GM19328 (cell line): ENCODE measurements around the gene FHOD3.
A peak's percentile ranks its signal among the peaks of the same experiment; 100 is the strongest.
"Not testable (repeated sequence)": the region's sequence is repeated elsewhere in the genome, so short reads cannot be mapped to it uniquely, and the experiment has no call there.

ENCODE experiments used
- ATAC-seq: cut with Tn5 transposase; IDR thresholded peaks from one replicate; pipeline ENCODE4 v1.9.1; 2021; ENCODE audit warnings: mild to moderate bottlenecking, moderate library complexity; ENCODE audit not compliant: unreplicated experiment

FHOD3 gene

DNA sequence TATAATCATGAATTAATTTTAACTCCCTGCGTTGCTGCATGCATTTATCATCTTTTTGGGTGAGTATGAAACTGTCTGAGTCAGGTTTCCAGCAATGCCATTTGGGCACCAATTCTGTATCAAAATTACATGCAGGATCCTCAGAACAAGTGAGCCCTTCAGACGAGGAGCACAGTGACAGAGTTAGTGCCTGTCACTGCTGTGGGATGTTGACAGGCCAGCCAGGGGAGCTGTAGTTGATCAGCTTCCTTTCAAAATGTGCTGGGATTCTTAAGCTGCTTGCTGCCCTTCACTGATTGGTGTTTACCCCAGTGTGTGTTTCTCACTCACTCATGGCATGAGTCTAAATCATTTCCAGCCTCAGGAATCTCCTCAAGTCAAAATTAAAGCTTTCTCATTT is 422.1 kb downstream of the FHOD3 start:
- no peak for ATAC-seq

DNA sequence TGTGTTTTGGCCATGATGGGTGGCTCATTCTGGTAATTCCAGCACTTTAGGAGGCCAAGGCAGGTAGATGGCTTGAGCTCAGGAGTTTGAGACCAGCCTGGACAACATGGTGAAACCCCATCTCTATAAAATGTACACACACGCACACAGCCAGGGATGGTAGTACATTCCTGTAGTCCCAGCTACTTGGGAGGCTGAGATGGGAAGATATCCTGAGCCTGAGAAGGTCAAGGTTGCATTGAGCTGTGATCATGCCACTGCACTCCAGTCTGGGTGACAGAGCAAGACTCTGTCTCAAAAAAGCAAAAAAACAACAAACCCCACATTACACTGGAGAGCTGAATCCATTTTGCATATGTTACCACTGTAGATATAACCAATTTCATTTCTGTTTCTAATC is 423.8 kb downstream of the FHOD3 start:
- not testable (repeated sequence) for ATAC-seq

DNA sequence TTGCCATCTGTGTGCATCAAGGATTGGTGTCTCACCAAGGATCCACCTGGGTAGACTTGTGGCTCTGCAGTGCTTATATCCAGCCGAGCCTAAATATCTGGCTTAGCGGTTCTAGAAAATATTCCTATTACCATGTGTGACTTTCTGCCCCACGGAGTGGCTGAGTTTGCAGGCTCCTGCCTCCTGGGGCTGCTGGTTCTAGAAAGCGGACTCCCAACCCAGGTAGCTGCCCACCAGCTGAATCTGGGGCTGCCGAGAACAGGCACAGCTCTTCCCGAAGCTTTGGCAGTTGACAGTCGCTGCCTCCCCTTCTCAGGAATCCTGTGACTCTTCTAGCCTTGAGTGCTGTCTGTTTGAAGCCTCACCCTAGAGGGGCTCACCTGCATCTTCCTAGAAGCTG is 426.7 kb downstream of the FHOD3 start:
- ATAC-seq: no peak

DNA sequence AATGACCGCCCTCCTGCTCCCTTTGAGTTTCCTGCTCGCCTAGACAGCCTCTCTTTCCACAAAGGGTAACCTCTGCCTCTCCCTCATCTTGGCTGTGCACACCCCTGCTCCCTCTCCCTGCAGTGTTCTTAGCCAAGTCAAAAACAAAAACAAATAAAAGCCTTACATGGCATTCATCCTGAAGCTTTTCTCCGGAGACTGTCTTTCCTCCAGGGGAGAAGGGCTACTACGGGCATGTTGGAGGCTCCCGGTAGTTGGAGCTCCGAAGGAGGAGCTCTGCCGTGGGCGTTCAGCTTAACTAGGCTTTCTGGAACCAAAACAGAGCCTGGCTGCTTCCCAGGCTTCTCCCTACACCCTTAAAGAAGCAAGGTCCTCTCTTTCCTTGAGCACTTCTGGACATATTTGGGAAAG is 427.1 kb downstream of the FHOD3 start:
- ATAC-seq: no peak

DNA sequence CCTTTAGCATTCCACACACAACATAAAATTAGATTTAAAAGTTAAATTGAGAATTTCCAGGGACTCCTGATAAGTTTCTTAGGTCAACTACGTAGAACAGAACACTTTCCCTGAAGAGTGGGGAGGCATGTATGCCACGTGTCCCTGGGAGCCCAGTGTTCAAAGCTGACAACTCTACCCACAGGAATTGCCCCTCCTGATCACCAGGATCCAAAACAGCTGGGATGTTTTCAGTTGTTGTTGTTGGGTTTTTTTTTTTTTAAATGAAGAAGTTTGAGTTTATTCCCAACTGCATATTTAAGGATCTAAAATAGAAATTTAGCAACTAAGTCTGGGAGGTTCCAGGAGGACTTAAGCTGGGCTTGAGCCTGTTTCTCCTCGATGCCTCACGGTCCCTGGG is 430.8 kb downstream of the FHOD3 start:
- no peak for ATAC-seq

DNA sequence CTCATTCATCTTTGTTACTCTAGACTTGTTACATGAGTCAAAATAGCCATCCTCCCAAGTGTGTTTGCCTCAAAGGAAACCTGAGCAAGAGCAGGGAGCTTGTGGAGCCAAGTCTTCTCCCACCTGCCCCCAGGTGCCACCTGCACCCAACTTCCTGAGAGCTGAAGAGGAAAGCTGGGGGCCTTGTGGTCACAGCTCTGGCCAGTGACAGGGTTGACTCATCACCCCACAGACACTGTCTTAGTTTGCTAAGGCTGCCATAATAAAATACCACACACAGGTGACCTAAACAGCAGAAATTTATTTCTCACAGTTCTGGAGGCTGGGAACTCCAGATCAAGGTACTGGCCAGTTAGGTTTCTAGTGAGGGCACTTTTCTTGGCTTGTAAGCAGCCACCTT is 431.7 kb downstream of the FHOD3 start:
- no peak for ATAC-seq

DNA sequence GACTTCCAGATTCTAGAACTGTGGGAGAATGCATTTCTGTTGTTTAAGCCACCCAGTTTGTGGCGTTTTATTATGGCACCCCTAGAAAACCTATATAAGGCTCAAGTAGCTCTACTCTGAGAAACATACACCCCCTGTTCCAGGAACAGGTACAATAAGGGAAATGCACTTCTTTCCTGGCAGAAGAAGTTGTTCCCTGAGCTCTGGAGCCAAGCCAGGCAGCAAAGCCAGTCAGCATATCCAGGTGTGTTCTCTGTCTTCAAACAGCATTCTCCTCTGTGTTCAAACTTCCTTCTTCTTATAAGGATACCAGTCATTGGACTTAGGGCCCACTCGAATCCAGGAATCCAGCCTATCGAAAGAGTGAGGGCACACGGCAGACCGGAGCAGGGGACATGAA is 434.8 kb downstream of the FHOD3 start:
- no peak for ATAC-seq

DNA sequence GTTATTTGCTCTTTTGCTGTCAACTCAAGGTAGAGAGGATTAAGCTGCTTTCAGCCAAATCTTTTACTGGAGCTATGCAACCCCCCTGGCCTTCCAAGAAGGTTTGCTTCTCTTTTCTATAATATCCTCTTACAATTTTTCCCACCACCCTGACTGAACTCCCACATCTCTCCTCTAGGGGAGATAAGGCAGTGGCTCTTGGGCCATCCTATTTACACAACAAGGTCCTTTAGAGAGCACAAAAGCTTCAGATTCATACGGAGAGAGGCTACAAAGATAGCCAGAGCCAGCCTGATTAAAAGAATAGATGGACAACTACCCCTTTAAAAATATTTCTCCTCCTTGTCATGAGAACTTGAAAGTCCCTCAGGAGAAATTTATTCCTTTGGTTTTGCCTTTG is 435.6 kb downstream of the FHOD3 start:
- no peak for ATAC-seq

DNA sequence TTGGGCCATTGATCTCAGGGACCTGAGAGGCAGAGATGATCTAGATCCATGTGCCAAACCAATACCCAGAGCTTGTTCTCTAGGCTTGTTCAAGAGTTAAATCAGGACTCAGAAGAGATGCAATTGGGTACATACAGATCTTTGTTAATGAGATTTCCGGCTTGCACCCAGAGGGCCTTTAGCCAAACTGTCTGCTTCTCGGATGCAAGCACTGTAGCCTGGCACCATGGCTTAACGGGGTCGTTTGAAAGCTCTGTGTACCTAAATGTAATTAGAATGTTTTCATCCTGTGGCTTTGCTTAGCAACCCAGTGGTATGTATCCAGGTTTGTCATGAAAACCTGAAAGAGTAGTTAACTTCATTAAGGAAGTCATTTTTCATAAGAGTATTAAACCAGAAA is 437.1 kb downstream of the FHOD3 start:
- no peak for ATAC-seq

DNA sequence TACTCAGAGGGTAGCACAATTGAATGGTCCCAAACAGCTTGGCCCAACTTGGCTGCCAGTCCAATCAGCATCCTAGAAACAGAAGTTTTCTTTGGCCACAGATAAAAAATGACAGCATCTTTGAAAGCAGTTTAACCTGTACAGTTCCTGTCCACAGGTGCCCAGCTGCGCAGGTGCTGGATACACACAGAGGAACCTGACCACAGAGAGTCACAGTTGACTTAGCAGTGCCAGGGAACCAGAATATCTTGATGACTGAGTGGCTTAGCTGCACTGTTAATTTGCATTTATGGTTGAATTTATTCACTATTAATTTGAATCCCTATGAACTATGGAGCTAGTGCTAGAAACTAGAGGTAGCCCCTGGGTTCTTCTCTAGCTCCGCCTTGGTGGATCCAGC is 437.6 kb downstream of the FHOD3 start:
- peak; percentile 58 for ATAC-seq

DNA sequence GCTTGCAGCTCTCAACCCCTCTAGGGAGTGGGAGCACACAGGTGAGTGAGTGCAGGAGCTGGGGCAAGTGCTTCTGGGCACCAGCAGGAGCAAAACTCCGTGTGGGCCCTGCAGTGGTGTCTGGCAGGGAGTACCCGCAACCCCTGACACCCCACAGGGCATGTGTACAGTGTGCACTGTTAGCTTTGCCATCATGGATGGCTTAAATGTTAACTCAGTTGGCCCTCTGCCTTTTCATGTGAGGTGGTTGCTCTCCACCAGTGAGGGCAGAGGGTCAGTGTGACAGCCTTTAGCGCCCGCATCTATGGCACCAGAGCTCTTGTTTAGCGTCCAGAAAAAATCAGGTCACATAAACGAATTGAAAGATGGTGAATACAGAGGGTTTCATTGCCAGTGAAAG is 438.6 kb downstream of the FHOD3 start:
- no peak for ATAC-seq

DNA sequence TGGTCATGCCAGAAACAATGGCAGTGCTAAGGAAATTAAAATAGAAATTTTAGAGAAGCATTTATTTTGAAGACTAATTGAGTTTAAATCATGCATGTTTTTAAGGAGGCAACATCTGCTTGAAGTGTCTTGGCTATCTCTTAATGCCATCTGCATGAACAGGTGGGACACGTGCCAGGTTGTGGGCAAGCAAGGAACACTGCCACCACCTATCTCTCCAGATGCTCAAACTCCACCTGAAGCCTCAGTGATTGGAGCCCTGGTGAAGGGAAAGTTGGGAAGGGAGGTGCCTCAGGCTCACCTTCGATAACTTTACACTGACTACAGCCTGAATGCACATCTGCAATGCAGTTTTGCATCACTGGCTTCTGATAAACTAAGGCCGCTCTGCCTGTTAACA is 439.8 kb downstream of the FHOD3 start:
- ATAC-seq: no peak

DNA sequence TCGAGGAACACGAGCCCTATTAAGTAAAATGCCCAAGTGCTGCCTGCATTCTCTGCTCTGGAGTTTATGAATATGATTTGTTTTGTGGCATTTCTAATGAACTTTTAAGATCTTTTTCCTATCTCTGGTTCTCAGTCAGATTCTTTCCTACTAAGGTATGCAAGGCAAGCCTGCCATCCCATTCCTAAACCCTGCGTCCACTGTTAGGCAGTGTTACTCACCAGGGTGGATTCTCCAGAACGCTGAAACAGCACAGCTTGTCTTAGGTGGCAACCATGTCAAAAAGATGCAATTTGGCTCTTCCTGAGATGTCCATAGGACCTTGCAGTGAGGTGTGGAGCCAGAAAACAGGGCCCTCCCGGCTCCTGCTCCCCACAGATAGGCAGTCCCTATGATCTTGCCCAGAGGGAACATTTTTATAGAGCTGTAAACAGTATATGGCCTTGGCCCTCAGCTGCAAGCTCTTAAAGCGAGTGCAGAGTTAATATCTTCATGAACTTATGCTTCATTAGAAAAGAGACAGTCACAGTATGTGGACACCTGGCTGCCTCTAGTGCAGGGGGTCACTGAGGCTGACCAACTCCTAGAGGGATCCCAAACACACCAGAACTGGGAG is 446.9 kb downstream of the FHOD3 start:
- ATAC-seq: no peak

DNA sequence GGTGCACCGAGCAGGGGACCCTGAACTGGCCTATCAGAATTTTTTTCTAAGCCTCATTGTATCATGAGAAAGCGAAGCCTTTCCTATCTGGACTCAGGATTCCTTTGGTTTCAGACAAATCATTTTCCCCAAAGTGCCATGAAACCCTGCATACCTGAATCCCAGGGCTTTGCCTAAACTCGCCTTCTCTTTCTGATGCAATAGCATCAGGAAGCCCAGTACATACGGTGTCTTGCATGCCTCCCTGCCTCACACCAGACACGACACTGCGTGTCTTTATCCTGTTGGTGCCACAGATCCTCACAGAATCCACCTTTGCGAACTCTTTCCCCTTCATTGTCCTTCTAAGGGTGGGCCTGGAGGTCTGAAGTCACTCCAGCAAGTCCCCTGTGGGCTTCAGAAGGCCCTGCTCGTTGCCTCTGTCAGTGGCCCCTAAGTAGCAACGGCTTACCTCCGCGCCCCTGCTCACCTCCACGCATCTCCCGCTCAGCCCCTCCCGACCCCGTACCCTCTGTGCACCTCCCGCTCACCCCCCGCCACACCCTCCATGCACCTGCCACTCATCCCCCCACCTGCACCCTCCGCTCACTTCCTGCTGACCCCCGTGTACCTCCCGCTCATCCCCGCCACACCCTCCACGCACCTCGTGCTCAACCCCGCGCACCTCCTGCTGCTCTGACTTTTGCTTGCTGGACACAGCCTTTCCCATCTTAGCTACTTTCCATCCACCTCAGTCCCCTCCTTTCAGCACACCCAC is 447.9 kb downstream of the FHOD3 start:
- no peak for ATAC-seq

DNA sequence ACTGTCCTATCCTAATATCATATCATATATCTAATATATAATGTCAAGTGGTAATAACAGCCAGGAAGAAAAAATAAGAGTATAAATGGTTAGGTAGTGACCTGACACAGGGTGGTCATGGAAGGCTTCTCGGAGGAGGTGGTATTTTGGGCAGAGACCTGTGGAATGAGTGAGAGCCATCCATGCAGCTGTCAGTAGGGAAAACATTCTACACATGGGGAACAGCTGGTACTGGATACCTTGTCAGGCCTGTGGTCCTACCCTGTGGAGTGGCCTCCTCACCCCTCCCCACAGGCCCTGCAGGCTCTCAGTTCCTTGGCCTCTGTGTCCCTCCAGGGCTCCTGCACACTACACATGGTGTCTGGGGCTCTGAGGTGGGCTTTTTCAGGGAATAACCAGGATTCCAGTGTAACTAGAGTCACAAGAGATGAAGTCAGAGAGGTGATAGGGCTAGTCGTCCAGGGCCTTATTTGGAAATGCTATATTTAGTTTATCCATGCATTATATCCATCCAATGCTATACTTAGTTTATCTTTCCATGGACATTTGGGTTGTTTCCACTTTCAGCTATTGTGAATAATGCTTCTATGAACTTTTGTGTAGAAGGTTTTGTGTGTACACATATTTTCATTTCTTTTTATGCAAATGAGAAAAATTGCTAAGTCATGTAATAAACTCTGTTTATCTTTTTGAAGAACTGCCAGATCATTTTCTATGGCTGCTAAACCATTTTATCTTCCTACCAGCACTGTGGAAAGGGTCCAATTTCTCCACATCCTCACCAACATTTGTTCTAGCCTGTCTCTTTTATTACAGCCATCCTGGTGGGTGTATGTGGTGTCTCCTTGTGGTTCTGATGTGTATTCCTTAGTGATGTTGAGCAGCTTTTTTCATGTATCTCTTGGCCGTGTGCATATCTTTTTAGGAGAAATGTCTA is 455.7 kb downstream of the FHOD3 start:
- no peak for ATAC-seq

DNA sequence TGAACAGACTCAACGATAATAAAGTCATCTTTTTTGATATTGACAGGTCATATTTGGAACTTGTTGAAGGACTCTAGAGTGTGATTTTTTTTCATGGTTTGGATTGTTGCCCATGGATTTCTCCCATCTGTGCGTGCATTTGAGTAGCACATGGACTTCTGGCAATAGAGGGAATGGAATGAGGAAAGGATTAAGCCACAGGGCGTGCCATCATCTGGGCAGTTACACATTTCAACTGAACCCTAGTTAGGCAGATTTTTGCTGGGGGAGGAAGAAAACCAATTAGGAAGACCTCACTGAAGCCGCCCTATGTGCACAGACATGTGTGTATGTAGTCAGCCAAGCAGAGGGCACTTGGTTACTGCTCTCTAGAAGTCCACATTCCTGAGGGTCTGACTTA is 458.7 kb downstream of the FHOD3 start:
- ATAC-seq: no peak

DNA sequence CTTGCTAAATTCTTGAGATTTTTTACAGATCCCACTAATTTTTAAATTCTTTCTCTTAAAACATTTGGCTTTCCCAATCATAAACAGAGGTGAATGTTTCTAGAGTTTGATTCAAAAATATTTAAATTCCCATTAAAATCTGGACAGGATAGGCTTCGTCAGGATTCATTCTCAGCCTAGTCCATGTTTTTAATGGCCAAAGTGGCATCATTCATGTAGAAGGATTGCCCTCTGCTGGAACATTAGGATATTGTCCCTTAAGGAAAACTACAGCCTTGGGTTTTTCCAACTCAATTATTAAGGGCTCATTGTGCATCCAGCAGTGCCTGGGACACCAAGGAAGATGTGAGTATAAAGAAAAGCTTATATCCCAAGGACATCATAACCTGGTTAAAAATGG is 459.6 kb downstream of the FHOD3 start:
- no peak for ATAC-seq

DNA sequence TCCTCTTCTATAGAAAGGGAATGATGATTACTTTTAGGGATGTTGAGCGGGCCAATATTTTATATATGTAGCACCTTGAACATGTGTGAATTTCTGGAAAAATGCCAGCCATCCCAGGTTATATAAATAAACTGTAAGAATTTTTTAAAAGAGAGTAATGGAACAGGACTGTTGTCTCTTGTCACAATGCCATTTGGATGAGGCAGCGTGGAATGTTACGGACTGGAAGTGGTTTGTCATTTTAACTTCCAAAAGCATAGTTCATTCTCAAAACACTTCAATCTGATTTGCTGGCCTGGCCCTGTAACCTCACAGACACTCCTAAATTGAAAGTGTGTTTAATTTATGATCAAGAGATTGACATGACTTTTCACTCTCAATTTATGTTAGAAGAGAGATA is 460.5 kb downstream of the FHOD3 start:
- ATAC-seq: no peak

DNA sequence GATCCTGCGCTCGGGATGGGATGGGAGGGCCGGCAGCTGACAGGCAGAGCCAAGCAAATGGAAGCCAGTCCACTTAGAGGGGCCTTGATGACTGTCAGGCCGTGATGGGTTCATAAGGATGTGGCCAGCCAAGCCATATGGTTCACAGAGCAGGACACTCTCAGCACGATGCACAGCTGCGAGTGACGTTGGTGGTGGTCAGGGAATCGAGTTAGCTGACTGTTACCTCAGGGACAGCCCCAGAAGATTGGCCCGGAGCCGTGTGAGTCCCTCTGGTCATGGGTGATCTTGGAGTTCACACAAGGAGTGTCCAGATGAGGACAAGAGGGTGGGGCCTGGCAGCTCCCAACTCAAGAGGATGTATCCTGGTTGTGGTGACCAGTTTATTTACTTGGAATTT is 461.1 kb downstream of the FHOD3 start:
- no peak for ATAC-seq

DNA sequence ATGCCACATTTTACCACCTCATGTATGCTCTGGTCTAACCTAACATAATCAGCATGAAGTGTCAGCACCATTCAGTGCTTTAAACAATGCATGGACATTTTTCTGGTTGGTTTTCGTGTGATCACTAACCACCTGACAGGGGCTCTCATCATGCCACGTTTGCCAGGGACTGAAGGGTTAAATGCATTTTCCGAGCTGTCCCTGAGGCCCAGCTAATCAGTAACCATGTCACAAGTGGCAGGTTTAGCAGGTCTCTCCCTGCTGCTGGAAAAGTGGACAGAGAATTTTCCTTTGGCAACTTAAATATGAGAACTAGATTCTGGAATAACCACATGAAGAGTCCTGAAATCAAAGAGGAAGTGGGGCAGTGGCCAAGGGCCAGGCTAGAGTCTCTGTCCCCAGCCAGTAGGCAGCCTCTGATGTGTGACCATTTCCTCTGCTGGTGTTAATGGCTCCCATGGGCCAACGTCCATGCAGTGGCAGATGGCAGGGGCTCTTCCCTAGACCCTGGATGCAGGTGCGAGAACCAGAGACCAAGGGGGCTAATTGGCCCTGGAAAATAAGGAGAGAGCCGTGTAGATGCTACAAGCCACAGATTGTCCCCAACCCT is 461.8 kb downstream of the FHOD3 start:
- ATAC-seq: no peak

DNA sequence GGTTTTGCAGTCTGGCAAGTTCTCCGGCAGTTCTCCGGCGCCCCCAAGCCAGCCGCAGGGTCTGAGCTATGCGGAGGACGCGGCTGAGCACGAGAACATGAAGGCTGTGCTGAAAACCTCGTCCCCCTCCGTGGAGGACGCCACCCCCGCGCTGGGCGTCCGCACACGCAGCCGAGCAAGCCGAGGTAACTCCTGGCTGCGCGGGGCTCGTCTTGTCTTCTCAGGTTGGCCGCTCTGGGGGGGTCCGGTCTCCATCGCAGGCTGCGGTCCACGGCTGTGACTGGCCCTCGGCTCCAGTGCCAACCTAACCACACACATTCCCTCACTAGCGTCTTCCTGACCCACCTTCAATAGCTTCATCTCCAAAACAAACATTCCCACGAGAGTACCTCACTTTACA is 463.1 kb downstream of the FHOD3 start:
- no peak for ATAC-seq
